Hepatocyte (in vitro differentiated cells): Measurements from ENCODE around the gene FGF1.

ENCODE experiments used
- CTCF ChIP-seq: fragments of 200-600 bp; sonication (generic); IDR thresholded peaks from 2 replicates; pipeline ENCODE4 v1.5.1; 2016; ENCODE audit warnings: antibody characterized with exemption, mild to moderate bottlenecking; ENCODE audit not compliant: poor library complexity
- EZH2 ChIP-seq: fragments of 200-600 bp; sonication (generic); IDR thresholded peaks from 2 replicates; pipeline ENCODE4 v1.6.1; 2016; ENCODE audit warnings: antibody characterized with exemption, mild to moderate bottlenecking, borderline replicate concordance
- EZH2phosphoT487 ChIP-seq: fragments of 200-600 bp; sonication (generic); IDR thresholded peaks from one replicate; pipeline ENCODE4 v1.6.1; 2018; ENCODE audit warnings: antibody characterized with exemption, mild to moderate bottlenecking, low read depth, moderate library complexity; ENCODE audit not compliant: unreplicated experiment, severe bottlenecking

- no peak for TF ChIP-seq EZH2phosphoT487
- no peak for TF ChIP-seq CTCF
- TF ChIP-seq EZH2 = no peak
These were observed 76.7 kb downstream of the FGF1 start for GRCh38 chr5:142609142-142609541.
